Activated T-cell treated with anti-CD3 and anti-CD28 coated beads, Interleukin-2, amount 50 U/mL, for 24 hours (primary cell): ENCODE data around the gene XPC.
"Not testable (repeated sequence)": the region's sequence is repeated elsewhere in the genome, so short reads cannot be mapped to it uniquely, and the experiment has no call there.

ENCODE experiments used
- DNase-seq: peaks from one replicate; pipeline ENCODE4 v3.0.0-alpha.2; 2020
- H3K27ac Mint-ChIP-seq: 2 replicates; pipeline ENCODE4 v1.8.0; 2020; ENCODE audit warnings: mild to moderate bottlenecking, mixed read lengths
- H3K27me3 Mint-ChIP-seq: 2 replicates; pipeline ENCODE4 v1.8.0; 2020; ENCODE audit warnings: mixed read lengths
- H3K36me3 Mint-ChIP-seq: 2 replicates; pipeline ENCODE4 v1.8.0; 2020; ENCODE audit warnings: low read depth, mixed read lengths
- H3K4me1 Mint-ChIP-seq: 2 replicates; pipeline ENCODE4 v1.8.0; 2020; ENCODE audit warnings: low read depth, mixed read lengths
- H3K4me3 Mint-ChIP-seq: 2 replicates; pipeline ENCODE4 v1.8.0; 2020; ENCODE audit warnings: mild to moderate bottlenecking, moderate library complexity, mixed read lengths
- H3K9me3 Mint-ChIP-seq: 2 replicates; pipeline ENCODE4 v1.8.0; 2020; ENCODE audit warnings: mixed read lengths

Gene XPC

GRCh38 chr3:14122301-14122700, 56.1 kb downstream of the XPC start:
- Mint-ChIP-seq H3K4me1 (peaks cover 50% of the 10 kb centered on the region), H3K9me3 (no peaks in the 10 kb centered on the region), H3K4me3 (peak overlapping the region; percentile 97), H3K36me3 (peaks cover 90% of the 10 kb centered on the region), H3K27ac (peak overlapping the region; percentile 96), H3K27me3 (no peaks in the 10 kb centered on the region)
- DNase-seq: no peak

GRCh38 chr3:14121859-14122258, 56.5 kb downstream of the XPC start:
- Mint-ChIP-seq H3K27ac (peak overlapping the region; percentile 96), H3K27me3 (no peaks in the 10 kb centered on the region), H3K36me3 (peaks cover 90% of the 10 kb centered on the region), H3K4me3 (peak overlapping the region; percentile 97), H3K4me1 (peaks cover 46% of the 10 kb centered on the region), H3K9me3 (no peaks in the 10 kb centered on the region)
- DNase-seq: no peak

- not testable (repeated sequence) for H3K27me3 Mint-ChIP-seq, H3K4me3 Mint-ChIP-seq, DNase-seq, H3K9me3 Mint-ChIP-seq, H3K27ac Mint-ChIP-seq
- H3K4me1 Mint-ChIP-seq: peaks cover 37% of the 10 kb centered on the region
- peaks cover 93% of the 10 kb centered on the region for H3K36me3 Mint-ChIP-seq
These were observed 57.4 kb downstream of the XPC start for GRCh38 chr3:14120921-14121448.

- peaks cover 35% of the 10 kb centered on the region for H3K4me1 Mint-ChIP-seq
- no peak overlapping the region for H3K4me3 Mint-ChIP-seq
- peak overlapping the region; percentile 1 for H3K27ac Mint-ChIP-seq
- DNase-seq: no peak
- H3K36me3 Mint-ChIP-seq: peaks cover 93% of the 10 kb centered on the region
- H3K9me3 Mint-ChIP-seq: no peaks in the 10 kb centered on the region
- H3K27me3 Mint-ChIP-seq: no peaks in the 10 kb centered on the region
These were observed 58.1 kb downstream of the XPC start for GRCh38 chr3:14120111-14120920.

- Mint-ChIP-seq H3K36me3 (peaks cover 94% of the 10 kb centered on the region), H3K9me3 (no peaks in the 10 kb centered on the region), H3K4me3 (no peak overlapping the region), H3K27ac (no peak overlapping the region), H3K4me1 (peaks cover 35% of the 10 kb centered on the region), H3K27me3 (no peaks in the 10 kb centered on the region)
- no peak for DNase-seq
These were observed 58.8 kb downstream of the XPC start for GRCh38 chr3:14119651-14120050.

GRCh38 chr3:14118400-14119381, 59.7 kb downstream of the XPC start:
- Mint-ChIP-seq H3K4me1 (peaks cover 34% of the 10 kb centered on the region), H3K9me3 (no peaks in the 10 kb centered on the region), H3K27me3 (no peaks in the 10 kb centered on the region), H3K27ac (no peak overlapping the region), H3K36me3 (peaks cover 98% of the 10 kb centered on the region), H3K4me3 (no peak overlapping the region)
- no peak for DNase-seq

- Mint-ChIP-seq H3K27me3 (no peaks in the 10 kb centered on the region), H3K4me1 (peaks cover 24% of the 10 kb centered on the region), H3K27ac (no peak overlapping the region), H3K9me3 (no peaks in the 10 kb centered on the region), H3K36me3 (peaks cover 98% of the 10 kb centered on the region), H3K4me3 (no peak overlapping the region)
- DNase-seq: no peak
These were observed 60.7 kb downstream of the XPC start for GRCh38 chr3:14117468-14118399.

GRCh38 chr3:14113965-14114635, 64.3 kb downstream of the XPC start:
- Mint-ChIP-seq H3K27ac (no peak overlapping the region), H3K4me3 (no peak overlapping the region), H3K36me3 (peaks cover 85% of the 10 kb centered on the region), H3K9me3 (no peaks in the 10 kb centered on the region), H3K4me1 (no peaks in the 10 kb centered on the region), H3K27me3 (no peaks in the 10 kb centered on the region)
- no peak for DNase-seq

- Mint-ChIP-seq H3K9me3 (no peaks in the 10 kb centered on the region), H3K4me3 (no peak overlapping the region), H3K27ac (no peak overlapping the region), H3K4me1 (no peaks in the 10 kb centered on the region), H3K27me3 (no peaks in the 10 kb centered on the region), H3K36me3 (peaks cover 53% of the 10 kb centered on the region)
- no peak for DNase-seq
These were observed 67.7 kb downstream of the XPC start for GRCh38 chr3:14110699-14111098.

- H3K27ac Mint-ChIP-seq, H3K4me1 Mint-ChIP-seq, H3K27me3 Mint-ChIP-seq, DNase-seq, H3K4me3 Mint-ChIP-seq, H3K9me3 Mint-ChIP-seq: not testable (repeated sequence)
- H3K36me3 Mint-ChIP-seq: peaks cover 44% of the 10 kb centered on the region
These were observed 68.6 kb downstream of the XPC start for GRCh38 chr3:14109821-14110220.

GRCh38 chr3:14097616-14098391, 80.6 kb downstream of the XPC start:
- no peak for DNase-seq
- peaks cover 2% of the 10 kb centered on the region for H3K9me3 Mint-ChIP-seq
- no peak overlapping the region for H3K4me3 Mint-ChIP-seq
- no peaks in the 10 kb centered on the region for H3K4me1 Mint-ChIP-seq
- H3K36me3 Mint-ChIP-seq: no peaks in the 10 kb centered on the region
- H3K27ac Mint-ChIP-seq: no peak overlapping the region
- H3K27me3 Mint-ChIP-seq: peaks cover 37% of the 10 kb centered on the region

- Mint-ChIP-seq H3K4me3 (no peak overlapping the region), H3K36me3 (no peaks in the 10 kb centered on the region), H3K27ac (no peak overlapping the region), H3K9me3 (peaks cover 2% of the 10 kb centered on the region), H3K4me1 (no peaks in the 10 kb centered on the region), H3K27me3 (peaks cover 41% of the 10 kb centered on the region)
- DNase-seq: no peak
These were observed 81.7 kb downstream of the XPC start for GRCh38 chr3:14096742-14097141.
